ENCODE data around the gene GLYATL3. TPM values are rescaled to one million over a fixed set of nuclear protein-coding genes. Genes with fewer than 3 reads are reported as not detected.
A peak's percentile ranks its signal among the peaks of the same experiment; 100 is the strongest.
"Not testable (repeated sequence)": the region's sequence is repeated elsewhere in the genome, so short reads cannot be mapped to it uniquely, and the experiment has no call there.

The GLYATL3 gene
- total RNA-seq (2014; rRNA removed): not detected in 2 replicates
- polyA plus RNA-seq (2012): not detected

GRCh38 chr6:49499623-49500022 is at the start of gene GLYATL3:
TSS of gene GLYATL3 (plus strand) at chr6:49499923. CDS start at chr6:49511991, 12,068 bp downstream.
- DNase-seq (ENCODE audit: low read depth): no peak

DNA sequence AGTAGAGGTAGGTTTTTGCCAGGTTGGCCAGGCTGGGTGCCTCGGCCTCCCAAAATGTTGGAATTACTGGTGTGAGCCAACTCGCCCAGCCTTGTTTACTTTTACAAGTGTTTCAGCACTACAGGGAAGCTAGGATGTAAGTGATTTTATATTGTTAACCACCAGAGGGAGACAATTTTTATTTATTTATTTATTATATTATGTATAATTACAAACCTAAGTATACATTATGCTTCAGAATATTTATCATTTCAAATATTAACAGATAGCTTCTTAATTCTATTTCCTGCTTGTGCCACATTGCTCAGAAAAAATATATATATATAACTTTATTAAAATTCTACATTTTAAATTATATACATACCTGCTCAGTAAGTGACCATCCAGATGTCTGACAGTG is 46.5 kb upstream of the GLYATL3 start:
- DNase-seq (ENCODE audit: low read depth): no peak

- no peak for DNase-seq (ENCODE audit: low read depth)
Measured at GRCh38 chr6:49454787-49455709, 44.7 kb upstream of the GLYATL3 start.

- peak; percentile 25 for DNase-seq (ENCODE audit: low read depth)
Measured at GRCh38 chr6:49457771-49458170, 42.0 kb upstream of the GLYATL3 start.

- DNase-seq (ENCODE audit: low read depth): no peak
Measured at GRCh38 chr6:49462071-49462470, 37.7 kb upstream of the GLYATL3 start.

GRCh38 chr6:49462599-49462926 is 37.2 kb upstream of the GLYATL3 start:
- no peak for DNase-seq (ENCODE audit: low read depth)

DNA sequence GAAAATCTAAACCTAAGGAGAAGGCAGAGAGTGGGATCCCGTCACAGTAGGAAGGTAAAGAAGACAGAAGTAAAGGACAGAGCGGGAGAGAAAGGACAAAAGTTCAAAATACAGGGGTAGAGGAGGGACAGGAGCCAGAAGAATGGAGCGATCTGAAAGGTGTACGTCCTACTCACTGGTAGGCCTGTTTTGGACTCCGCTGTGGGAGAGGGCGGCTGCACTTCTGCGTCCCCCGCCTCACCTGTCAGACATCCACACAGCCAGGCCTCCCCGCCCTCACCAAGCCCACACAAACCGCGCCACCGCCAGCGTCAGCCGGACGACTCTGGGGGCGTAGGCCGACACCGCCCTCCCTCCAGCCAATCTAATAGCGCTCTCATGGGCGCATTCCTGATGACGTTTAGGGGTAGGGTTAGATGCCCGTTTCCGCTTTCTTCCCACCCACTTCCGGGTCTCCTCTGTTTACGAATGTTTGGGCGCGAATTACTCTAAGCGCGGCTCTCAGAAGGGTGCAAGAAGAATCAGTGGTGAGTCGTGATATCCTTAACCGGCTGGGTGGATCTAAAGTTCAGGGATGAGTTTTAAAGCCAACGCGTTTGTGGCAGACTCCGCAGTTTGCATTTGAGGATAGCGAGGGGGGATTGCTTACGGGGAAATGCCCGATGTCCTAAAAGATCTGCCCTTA is 36.7 kb upstream of the GLYATL3 start, which contains the start of the genes CENPQ and MMUT:
Gene CENPQ, plus strand, starts transcription at position 444 of the 685 bp plus-strand sequence. CDS start 6,807 bp downstream, outside the sequence.
Gene MMUT, minus strand, starts transcription at position 327 of the 685 bp plus-strand sequence. CDS start 3,787 bp downstream, outside the sequence.
- peak; percentile 94 for DNase-seq (ENCODE audit: low read depth)

DNA sequence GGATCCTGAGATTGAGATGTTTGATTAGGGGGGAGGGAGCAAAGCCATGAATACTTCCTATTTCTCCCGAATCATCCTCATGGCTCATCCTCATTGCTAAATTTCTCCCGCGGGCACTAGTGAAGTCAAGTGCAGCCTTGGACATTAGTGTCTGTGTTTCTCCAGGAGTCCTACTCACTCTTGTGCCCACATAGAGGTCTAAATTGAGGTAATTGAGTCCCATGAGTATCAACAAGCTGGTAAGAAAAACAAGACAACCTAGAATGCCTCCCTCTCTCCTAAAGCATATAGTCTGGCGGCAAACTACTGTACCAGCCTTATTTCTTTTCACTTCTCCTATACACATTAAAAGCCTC is 36.1 kb upstream of the GLYATL3 start:
- no peak for DNase-seq (ENCODE audit: low read depth)

GRCh38 chr6:49464691-49465090 is 35.0 kb upstream of the GLYATL3 start:
- no peak for DNase-seq (ENCODE audit: low read depth)

- DNase-seq (ENCODE audit: low read depth): no peak
Measured at GRCh38 chr6:49468042-49468441, 31.7 kb upstream of the GLYATL3 start.

GRCh38 chr6:49476564-49476963 is 23.2 kb upstream of the GLYATL3 start:
- not testable (repeated sequence) for DNase-seq (ENCODE audit: low read depth)

- no peak for DNase-seq (ENCODE audit: low read depth)
Measured at GRCh38 chr6:49479308-49479970, 20.3 kb upstream of the GLYATL3 start.

- DNase-seq (ENCODE audit: low read depth): not testable (repeated sequence)
Measured at GRCh38 chr6:49481846-49482245, 17.9 kb upstream of the GLYATL3 start.

DNA sequence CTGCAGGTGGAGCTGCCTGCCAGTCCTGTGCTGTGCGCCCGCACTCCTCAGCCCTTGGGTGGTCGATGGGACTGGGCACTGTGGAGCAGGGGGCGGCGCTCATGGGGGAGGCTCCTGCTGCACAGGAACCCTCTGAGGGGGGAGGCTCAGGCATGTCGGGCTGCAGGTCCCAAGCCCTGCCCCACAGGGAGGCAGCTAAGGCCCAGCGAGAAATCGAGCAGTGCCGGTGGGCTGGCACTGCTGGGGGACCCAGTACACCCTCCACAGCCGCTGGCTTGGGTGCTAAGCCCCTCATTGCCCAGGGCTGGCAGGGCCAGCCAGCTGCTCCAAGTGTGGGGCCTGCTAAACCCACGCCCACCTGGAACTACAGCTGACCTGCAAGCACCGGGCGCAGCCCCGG is 16.3 kb upstream of the GLYATL3 start:
- not testable (repeated sequence) for DNase-seq (ENCODE audit: low read depth)

DNA sequence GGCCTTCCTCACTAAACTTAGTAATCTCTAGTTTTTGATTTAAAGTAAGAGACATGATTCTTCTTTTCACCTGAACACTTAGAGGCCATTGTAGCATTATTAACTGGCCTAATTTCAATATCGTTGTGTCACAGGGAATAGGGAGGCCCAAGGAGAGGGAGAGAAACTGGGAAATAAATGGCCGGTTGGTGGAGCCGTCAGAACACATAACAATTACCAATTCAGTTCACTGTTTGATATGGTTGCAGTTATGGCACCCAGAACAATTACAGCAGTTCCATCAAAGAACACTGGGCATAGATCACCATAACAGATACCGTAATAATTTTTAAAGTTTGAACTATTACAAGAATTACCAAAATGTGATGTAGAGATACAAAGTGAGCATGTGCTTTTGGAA is 9.1 kb upstream of the GLYATL3 start:
- DNase-seq (ENCODE audit: low read depth): no peak

- DNase-seq (ENCODE audit: low read depth): peak; percentile 5
Measured at GRCh38 chr6:49497304-49497703, 2.4 kb upstream of the GLYATL3 start.

DNA sequence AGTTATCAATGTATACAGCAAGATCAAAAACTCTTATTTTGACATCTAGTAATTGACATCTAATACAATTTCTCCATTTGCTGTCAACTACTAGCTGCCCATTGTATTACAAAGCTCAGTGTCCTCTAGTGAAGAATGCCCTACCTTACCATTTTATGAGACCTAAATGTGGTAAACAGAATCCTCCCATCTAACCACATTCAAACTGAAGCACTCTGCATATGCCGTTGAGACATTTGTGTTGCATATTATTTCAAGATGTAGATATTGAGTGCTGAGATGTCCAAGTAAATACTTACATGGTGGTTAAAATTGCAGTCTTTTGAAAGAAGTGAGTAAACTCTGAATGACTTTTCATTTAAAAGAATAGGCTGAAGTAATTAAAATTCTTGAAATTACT is 597 bp upstream of the GLYATL3 start:
- DNase-seq (ENCODE audit: low read depth): no peak

- DNase-seq (ENCODE audit: low read depth): no peak
Measured at GRCh38 chr6:49504666-49505065, 4.9 kb downstream of the GLYATL3 start.

GRCh38 chr6:49506569-49507111 is 6.9 kb downstream of the GLYATL3 start:
- DNase-seq (ENCODE audit: low read depth): no peak

GRCh38 chr6:49509342-49509741 is 9.6 kb downstream of the GLYATL3 start:
- DNase-seq (ENCODE audit: low read depth): no peak

DNA sequence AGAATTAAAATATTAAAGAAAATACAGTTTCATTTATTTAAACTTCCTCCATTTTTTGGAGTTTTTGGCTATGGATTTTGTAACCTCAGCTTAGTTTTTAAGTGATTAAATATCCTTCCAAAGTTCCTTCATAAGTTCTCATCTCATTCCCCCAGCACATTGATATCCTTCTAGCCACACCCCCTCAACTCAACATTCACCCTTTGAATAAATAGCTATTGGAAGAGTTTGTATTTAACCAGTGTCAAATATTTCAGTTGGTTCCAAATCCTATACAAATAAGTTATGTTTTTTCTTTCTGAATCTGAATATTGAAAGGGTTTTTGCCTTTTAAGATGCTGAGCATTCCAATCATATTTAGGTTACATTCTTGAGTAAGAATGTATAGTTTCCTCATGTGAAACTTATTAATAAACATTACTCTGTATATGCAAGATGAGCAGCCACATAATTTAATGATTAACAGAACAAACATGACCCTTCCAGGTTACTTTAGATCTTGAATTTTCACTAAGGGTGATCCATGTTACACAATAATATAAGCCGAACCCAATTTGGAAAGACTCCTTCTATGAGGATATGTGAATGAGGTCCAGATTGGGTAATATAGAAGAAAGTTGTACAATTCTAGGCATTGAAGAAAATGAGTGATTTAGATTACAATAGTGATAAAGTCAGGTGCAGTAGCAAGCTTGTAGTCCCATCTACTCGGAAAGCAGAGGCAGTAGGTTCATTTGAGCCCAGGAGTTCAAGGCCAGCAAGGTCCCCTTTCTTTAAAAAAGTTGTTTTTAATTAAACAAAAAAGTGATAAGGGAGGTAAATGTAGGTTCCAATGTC is 13.6 kb downstream of the GLYATL3 start:
- no peak for DNase-seq (ENCODE audit: low read depth)

All from LHCN-M2 (cell line).